ENCODE results near the gene PPA2.

Gene PPA2

GRCh38 chr4:105345358-105345757 lies 128.5 kb downstream of the PPA2 start:
- no peak overlapping the region for H3K4me3 ChIP-seq (replicated peaks; ENCODE audit: insufficient read depth, low read length)
- no peak for DNase-seq (ENCODE audit: low read depth in 1 of 2, low spot score in 1 of 2)
- no peak overlapping the region for H3K27ac ChIP-seq (replicated peaks)
- H3K27me3 ChIP-seq (ENCODE audit: insufficient read depth, poor library complexity, severe bottlenecking), result no peaks in the 10 kb centered on the region
- TF ChIP-seq SPI1 (IDR thresholded peaks at IDR 0.05; ENCODE audit: borderline replicate concordance, low read depth) (no peak), REST (IDR thresholded peaks at IDR 0.05; ENCODE audit: insufficient replicate concordance, low read depth) (no peak), POLR2AphosphoS5 (IDR thresholded peaks at IDR 0.05; ENCODE audit: low read depth) (no peak), GABPA (IDR thresholded peaks at IDR 0.05; ENCODE audit: low read depth) (no peak), CTCF (IDR thresholded peaks at IDR 0.05; ENCODE audit: insufficient read depth, low read length) (no peak)

GRCh38 chr4:105344141-105344540 lies 129.7 kb downstream of the PPA2 start:
- TF ChIP-seq CTCF (IDR thresholded peaks at IDR 0.05; ENCODE audit: insufficient read depth, low read length) (no peak), GABPA (IDR thresholded peaks at IDR 0.05; ENCODE audit: low read depth) (no peak), SPI1 (IDR thresholded peaks at IDR 0.05; ENCODE audit: borderline replicate concordance, low read depth) (no peak), REST (IDR thresholded peaks at IDR 0.05; ENCODE audit: insufficient replicate concordance, low read depth) (no peak), POLR2AphosphoS5 (IDR thresholded peaks at IDR 0.05; ENCODE audit: low read depth) (no peak)
- no peak overlapping the region for H3K4me3 ChIP-seq (replicated peaks; ENCODE audit: insufficient read depth, low read length)
- no peak overlapping the region for H3K27ac ChIP-seq (replicated peaks)
- no peak for DNase-seq (ENCODE audit: low read depth in 1 of 2, low spot score in 1 of 2)
- H3K27me3 ChIP-seq (ENCODE audit: insufficient read depth, poor library complexity, severe bottlenecking), result no peaks in the 10 kb centered on the region

DNA sequence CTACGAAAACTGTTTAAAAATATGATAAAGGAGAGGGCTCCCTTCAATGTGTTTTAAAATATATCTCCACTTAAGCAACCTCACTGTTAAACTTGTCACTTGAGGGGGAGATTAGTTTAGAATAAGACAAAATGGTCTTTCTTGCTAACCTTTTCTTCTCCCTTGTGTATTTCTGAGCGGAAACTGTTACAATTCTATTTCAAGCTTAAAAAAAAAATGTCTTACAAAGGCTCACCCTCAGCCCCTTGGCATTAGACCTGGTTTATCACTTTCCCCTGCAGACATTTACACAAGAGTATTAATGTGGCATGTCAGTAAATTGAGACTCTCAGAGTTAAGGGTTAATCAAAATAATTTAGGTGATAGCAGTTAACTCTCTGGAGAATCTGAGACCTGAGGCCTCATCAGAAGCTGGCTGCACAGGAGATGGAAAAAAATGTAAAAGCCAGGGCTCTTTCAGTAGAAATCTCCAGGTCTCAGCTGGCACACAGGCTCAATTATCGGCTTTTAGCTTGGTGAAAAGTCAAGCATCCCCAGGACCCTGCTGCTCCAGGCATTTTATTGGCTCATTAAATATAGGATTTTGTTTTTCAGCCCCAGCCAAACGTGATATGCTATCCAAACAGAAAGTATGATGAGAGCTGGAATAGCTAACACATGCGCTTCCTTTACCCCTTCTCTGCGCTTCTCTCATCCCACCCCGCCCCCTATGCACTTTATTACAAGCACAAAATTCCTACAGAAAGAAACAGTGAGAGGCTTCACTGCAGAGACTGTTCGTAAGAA lies 130.5 kb downstream of the PPA2 start:
- Histone ChIP-seq H3K27ac (replicated peaks) (no peak overlapping the region), H3K27me3 (ENCODE audit: insufficient read depth, poor library complexity, severe bottlenecking) (no peaks in the 10 kb centered on the region), H3K4me3 (replicated peaks; ENCODE audit: insufficient read depth, low read length) (no peak overlapping the region)
- DNase-seq (ENCODE audit: low read depth in 1 of 2, low spot score in 1 of 2), result no peak
- TF ChIP-seq GABPA (IDR thresholded peaks at IDR 0.05; ENCODE audit: low read depth) (no peak), REST (IDR thresholded peaks at IDR 0.05; ENCODE audit: insufficient replicate concordance, low read depth) (no peak), CTCF (IDR thresholded peaks at IDR 0.05; ENCODE audit: insufficient read depth, low read length) (no peak), POLR2AphosphoS5 (IDR thresholded peaks at IDR 0.05; ENCODE audit: low read depth) (no peak), SPI1 (IDR thresholded peaks at IDR 0.05; ENCODE audit: borderline replicate concordance, low read depth) (no peak)

All from HL-60 (cell line).